Choroid plexus epithelial cell (primary cell): ENCODE measurements around the gene RUSC1.
A peak's percentile ranks its signal among the peaks of the same experiment; 100 is the strongest.
"Not testable (repeated sequence)": the region's sequence is repeated elsewhere in the genome, so short reads cannot be mapped to it uniquely, and the experiment has no call there.

ENCODE experiments used
- DNase-seq: peaks from one replicate; pipeline ENCODE4 v3.0.0-alpha.2; 2010; ENCODE audit warnings: low read depth
- H3K4me3 ChIP-seq: 2 replicates; pipeline ENCODE4 v1.5.1; 2011; ENCODE audit warnings: low read depth, mild to moderate bottlenecking, control low read depth, low read length, moderate library complexity
- TF ChIP-seq, protein P1 (sequence below): conservative IDR thresholded peaks from 2 replicates; pipeline ENCODE4 v1.5.1; 2011; ENCODE audit warnings: low read depth, mild to moderate bottlenecking, control low read depth, inconsistent platforms, low read length, moderate library complexity

RUSC1 gene

DNA sequence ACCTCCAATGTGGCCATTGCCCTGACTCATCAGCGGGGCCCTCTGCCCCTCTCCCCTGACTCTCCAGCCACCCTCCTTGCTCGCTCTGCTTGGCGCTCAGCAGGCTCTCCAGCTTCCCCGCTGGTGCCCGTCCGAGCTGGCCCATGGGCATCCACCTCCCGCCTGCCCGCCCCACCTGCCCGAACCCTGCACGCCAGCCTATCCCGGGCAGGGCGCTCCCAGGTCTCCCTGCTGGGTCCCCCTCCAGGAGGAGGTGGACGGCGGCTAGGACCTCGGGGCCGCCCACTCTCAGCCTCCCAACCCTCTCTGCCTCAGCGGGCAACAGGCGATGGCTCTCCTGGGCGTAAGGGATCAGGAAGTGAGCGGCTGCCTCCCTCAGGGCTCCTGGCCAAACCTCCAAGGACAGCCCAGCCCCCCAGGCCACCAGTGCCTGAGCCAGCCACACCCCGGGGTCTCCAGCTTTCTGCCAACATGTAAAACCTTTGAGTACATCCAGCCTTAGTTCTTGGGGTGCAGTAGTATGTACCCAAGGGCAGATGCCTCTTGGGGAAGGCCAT, 32.6 kb upstream of the RUSC1 start:
- DNase-seq, result no peak
- H3K4me3 ChIP-seq, result no peak overlapping the region
- TF ChIP-seq, protein P1, sequence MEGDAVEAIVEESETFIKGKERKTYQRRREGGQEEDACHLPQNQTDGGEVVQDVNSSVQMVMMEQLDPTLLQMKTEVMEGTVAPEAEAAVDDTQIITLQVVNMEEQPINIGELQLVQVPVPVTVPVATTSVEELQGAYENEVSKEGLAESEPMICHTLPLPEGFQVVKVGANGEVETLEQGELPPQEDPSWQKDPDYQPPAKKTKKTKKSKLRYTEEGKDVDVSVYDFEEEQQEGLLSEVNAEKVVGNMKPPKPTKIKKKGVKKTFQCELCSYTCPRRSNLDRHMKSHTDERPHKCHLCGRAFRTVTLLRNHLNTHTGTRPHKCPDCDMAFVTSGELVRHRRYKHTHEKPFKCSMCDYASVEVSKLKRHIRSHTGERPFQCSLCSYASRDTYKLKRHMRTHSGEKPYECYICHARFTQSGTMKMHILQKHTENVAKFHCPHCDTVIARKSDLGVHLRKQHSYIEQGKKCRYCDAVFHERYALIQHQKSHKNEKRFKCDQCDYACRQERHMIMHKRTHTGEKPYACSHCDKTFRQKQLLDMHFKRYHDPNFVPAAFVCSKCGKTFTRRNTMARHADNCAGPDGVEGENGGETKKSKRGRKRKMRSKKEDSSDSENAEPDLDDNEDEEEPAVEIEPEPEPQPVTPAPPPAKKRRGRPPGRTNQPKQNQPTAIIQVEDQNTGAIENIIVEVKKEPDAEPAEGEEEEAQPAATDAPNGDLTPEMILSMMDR, result no peak

DNA sequence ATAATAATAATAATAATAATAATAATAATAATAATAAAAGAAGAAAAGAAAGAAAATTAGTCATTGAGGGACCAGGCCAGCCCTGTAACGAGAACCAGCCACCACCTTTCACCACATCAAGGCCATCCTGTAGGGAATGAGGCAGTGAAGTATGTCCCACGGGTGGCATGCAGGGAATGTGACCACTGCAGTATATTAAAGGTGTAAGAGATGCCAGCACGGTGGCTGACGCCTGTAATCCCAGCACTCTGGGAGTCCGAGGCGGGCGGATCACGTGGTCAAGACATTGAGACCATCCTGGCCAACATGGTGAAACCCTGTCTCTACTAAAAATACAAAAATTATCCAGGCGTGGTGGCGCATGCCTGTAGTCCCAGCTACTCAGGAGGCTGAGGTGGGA, 29.7 kb upstream of the RUSC1 start:
- DNase-seq, result not testable (repeated sequence)

DNA sequence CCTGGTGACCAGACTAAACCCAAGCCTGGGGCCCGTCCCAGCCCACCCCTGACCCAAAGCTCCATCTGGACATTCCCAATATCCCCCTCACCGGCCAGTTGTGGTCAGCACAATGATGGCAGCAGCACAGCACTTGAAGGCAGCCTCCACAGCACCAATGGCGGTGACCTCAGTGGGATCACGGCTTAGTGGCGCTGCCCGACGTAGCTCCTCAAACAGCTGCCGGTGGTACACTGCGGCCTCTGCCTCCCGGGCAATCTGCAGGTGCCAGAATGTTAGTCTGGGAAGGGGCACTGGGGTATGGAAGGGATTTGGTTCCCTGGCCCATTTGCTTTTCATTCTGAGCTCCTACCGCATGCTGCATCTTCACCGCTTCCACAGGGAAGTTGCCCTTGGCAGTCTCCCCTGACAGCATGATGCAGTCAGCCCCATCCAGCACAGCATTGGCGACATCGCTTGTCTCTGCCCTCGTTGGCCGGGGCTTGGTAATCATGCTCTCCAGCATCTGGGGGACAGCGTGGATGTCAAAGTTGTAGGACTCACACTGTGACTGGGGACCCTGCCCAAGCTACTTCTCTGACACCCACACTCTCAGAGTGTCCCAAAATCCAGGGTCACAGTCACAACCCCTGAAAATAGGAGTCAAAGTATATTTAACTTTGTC, 27.5 kb upstream of the RUSC1 start:
- TF ChIP-seq, protein P1, result no peak
- H3K4me3 ChIP-seq, result no peak overlapping the region
- DNase-seq, result no peak

More for the DNA sequence above, 29.7 kb upstream of the RUSC1 start:
- not testable (repeated sequence) for H3K4me3 ChIP-seq

DNA sequence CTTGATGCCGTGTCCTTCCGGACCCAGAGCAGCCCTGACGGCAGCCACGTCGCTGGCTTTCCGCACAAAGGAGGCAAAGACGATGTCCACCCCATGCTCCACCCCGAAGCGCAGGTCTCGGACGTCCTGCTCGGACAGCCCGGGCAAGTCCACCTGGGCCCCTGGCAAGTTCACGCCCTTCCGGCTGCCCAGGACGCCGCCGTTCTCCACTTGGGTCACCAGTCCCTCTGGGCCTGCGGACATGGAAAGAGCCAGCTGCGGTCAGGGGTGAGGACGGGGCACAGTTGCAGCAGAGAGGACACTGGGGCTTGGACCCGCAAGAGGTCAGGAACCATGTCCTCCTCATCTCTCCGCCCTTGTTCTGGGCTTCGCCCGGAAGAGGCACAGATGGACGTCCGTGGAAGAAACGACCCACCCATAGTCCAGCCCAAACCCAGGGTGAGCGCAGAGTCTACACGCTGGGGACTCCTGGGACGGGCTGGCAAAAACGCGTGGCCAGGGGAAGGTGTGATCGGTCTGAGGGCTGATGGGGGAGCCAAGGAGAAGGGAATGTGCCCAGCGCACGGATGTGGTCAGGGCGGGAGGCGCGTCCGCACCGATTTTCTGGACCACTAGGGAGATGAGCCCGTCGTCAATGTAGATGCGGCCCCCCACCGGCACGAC, 26.0 kb upstream of the RUSC1 start:
- peak overlapping the region; percentile 8 for H3K4me3 ChIP-seq
- TF ChIP-seq, protein P1, result no peak
- no peak for DNase-seq

DNA sequence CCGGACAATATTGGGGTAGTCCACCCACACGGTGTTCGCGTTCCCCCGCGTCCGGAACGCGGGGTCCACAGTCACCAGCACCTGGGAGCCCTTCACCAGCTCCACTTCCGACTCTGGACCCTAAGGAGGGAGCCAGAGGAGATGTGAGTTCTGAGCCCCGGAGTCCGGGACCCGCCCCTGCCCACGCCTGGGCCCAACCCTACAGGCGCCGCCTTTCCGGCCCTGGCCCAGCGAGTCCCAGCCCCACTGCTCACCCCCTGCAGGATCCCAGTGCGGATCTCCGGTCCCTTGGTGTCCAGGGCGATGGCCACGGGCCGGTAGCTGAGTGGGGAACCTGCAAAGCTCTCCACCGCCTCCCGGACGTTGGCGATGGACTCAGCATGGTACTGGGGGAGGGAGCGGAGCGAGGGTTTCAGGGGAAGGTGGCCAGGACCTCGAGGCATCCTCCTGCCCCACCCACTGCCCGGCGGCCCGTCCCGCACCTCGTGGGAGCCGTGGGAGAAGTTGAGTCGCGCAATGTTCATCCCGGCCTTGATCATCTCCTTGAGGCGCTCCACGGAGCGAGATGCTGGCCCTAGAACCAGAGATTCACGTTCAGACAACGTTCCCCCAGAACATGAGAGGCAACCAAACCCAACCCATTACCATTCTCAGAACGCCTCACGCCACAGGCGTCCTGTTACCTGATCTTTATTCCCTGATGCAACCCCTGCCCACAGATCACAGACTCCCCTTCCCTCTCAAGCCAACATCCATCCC, 25.3 kb upstream of the RUSC1 start:
- DNase-seq, result no peak
- H3K4me3 ChIP-seq, result peak overlapping the region; percentile 11
- TF ChIP-seq, protein P1, result no peak

GRCh38 chr1:155295942-155296267, 24.8 kb upstream of the RUSC1 start:
- TF ChIP-seq, protein P1, result no peak
- H3K4me3 ChIP-seq, result no peak overlapping the region
- DNase-seq, result no peak

DNA sequence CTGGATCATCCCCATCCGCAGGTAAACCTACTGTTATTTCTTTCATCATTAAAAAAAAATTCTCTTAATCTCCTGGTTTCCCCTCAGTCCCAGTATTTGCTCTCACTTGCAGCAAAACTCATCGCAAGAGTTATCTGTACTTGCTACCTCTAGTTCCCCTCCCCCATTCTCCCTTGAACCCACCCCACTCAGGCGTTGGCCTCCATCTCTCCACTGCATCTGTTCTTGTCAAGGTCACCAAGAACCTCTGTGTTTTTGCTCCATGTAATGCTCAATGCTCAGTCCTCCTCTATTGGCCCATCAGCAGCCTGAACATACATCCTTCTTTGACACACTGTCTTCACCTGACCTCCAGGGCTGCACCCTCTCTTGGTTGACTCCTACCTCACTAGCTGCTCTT, 24.0 kb upstream of the RUSC1 start:
- TF ChIP-seq, protein P1, result no peak
- DNase-seq, result no peak
- H3K4me3 ChIP-seq, result no peak overlapping the region
